GM12878 (cell line): ENCODE measurements around the gene AGBL2.

ENCODE experiments used
- CTCF ChIP-seq, 3 experiments: IDR thresholded peaks in 2 of 3; conservative IDR thresholded peaks in 1 of 3; 2 replicates each; pipeline ENCODE4 v1.5.1; 2011; ENCODE audit warnings: low read depth in 3 of 3, low read length in 3 of 3, mild to moderate bottlenecking in 3 of 3, control low read depth in 2 of 3, moderate library complexity in 2 of 3, inconsistent platforms in 1 of 3, mixed read lengths in 1 of 3; ENCODE audit not compliant: control insufficient read depth in 2 of 3, insufficient read depth in 1 of 3; ENCODE audit errors: extremely low read depth in 1 of 3
- IKZF1 ChIP-seq: fragments of 450-650 bp; conservative IDR thresholded peaks from 2 replicates; pipeline ENCODE4 v1.6.1; 2017; ENCODE audit warnings: antibody characterized with exemption, mild to moderate bottlenecking
- MAX ChIP-seq: IDR thresholded peaks from 2 replicates; pipeline ENCODE4 v1.6.1; 2012; ENCODE audit warnings: low read depth, low read length, improper control_type of control experiment
- NKRF ChIP-seq: fragments of 450-650 bp; conservative IDR thresholded peaks from 2 replicates; pipeline ENCODE4 v1.6.1; 2017; ENCODE audit warnings: mild to moderate bottlenecking, moderate library complexity
- RCOR1 ChIP-seq: conservative IDR thresholded peaks from 2 replicates; pipeline ENCODE4 v1.6.1; 2012; ENCODE audit warnings: low read depth, low read length, improper control_type of control experiment
- SMAD1 ChIP-seq: fragments of 450-650 bp; IDR thresholded peaks from 2 replicates; pipeline ENCODE4 v1.6.1; 2018; ENCODE audit warnings: mild to moderate bottlenecking, low read depth; ENCODE audit not compliant: partially characterized antibody
- ZNF207 ChIP-seq: fragments of 450-650 bp; IDR thresholded peaks from 2 replicates; pipeline ENCODE4 v1.6.1; 2014; ENCODE audit warnings: antibody characterized with exemption, mild to moderate bottlenecking, borderline replicate concordance
- ZNF24 ChIP-seq: fragments of 450-650 bp; IDR thresholded peaks from 2 replicates; pipeline ENCODE4 v1.6.1; 2017; ENCODE audit warnings: antibody characterized with exemption, mild to moderate bottlenecking

- TF ChIP-seq ZNF207 = no peak
- TF ChIP-seq NKRF = no peak
- TF ChIP-seq MAX = no peak
- no peak for TF ChIP-seq RCOR1
- TF ChIP-seq SMAD1 = no peak
- no peak for TF ChIP-seq ZNF24
- no peak for TF ChIP-seq IKZF1
- TF ChIP-seq CTCF (IDR thresholded peaks at IDR 0.05 in 2 of 3, conservative IDR thresholded peaks at IDR 0.05 in 1 of 3; ENCODE audit: control insufficient read depth in 2 of 3, extremely low read depth in 1 of 3, insufficient read depth in 1 of 3, low read depth in 3 of 3, low read length in 3 of 3) = no peak
Measured at GRCh38 chr11:47689480-47689879, 25.7 kb downstream of the AGBL2 start.
